Heart left ventricle (tissue), 16 donors: ENCODE data around the gene ARL15. TPM values are rescaled to one million over a fixed set of nuclear protein-coding genes. Genes with fewer than 3 reads are reported as not detected.

ENCODE experiments used
- ATAC-seq, 4 donors: fragments of 200-7000 bp; cut with Tn5 transposase; one replicate each; pipeline ENCODE4 v1.9.1; 2020 to 2022; ENCODE audit warnings: moderate library complexity in 4 of 4, mild to moderate bottlenecking in 3 of 4, moderate number of reproducible peaks in 1 of 4
- DNase-seq, 5 donors: peaks; one replicate each; pipeline ENCODE4 v3.0.0-alpha.2; 2020
- H3K27ac ChIP-seq, 12 donors: fragments of 200-600 bp; sonication (generic) in 4 of 12; one replicate each; pipeline versions ENCODE4 v1.5.0 to v1.8.0; 2016 to 2022; ENCODE audit warnings: mild to moderate bottlenecking in 2 of 12
- H3K27me3 ChIP-seq, 9 donors: fragments of 200-600 bp; sonication (generic) in 2 of 9; one replicate each; pipeline versions ENCODE4 v1.5.1 to v1.8.0; 2016 to 2022; ENCODE audit warnings: mild to moderate bottlenecking in 3 of 9
- H3K36me3 ChIP-seq, 9 donors: fragments of 200-600 bp; sonication (generic) in 2 of 9; one replicate each; pipeline versions ENCODE4 v1.5.0 to v1.8.0; 2018 to 2022; ENCODE audit warnings: mild to moderate bottlenecking in 2 of 9
- H3K4me1 ChIP-seq, 12 donors: fragments of 200-600 bp; sonication (generic) in 4 of 12; one replicate each; pipeline versions ENCODE4 v1.5.0 to v1.8.0; 2016 to 2022; ENCODE audit warnings: mild to moderate bottlenecking in 3 of 12
- H3K4me3 ChIP-seq, 12 donors: fragments of 200-600 bp; sonication (generic) in 4 of 12; one replicate each; pipeline versions ENCODE4 v1.5.0 to v1.8.0; 2017 to 2022; ENCODE audit warnings: mild to moderate bottlenecking in 9 of 12, moderate library complexity in 4 of 12
- H3K9me3 ChIP-seq, 12 donors: fragments of 200-600 bp; sonication (generic) in 4 of 12; one replicate each; pipeline versions ENCODE4 v1.5.0 to v1.8.0; 2016 to 2022; ENCODE audit warnings: mild to moderate bottlenecking in 1 of 12
- CTCF ChIP-seq, 12 donors: fragments of 200-600 bp; sonication (generic) in 4 of 12; IDR thresholded peaks; one replicate each; pipeline versions ENCODE4 v1.5.0 to v1.8.0; 2018 to 2022; ENCODE audit warnings: antibody characterized with exemption in 12 of 12, mild to moderate bottlenecking in 5 of 12
- POLR2A ChIP-seq, 2 donors: fragments of 450-650 bp; IDR thresholded peaks; one replicate each; pipeline ENCODE4 v1.6.1; 2017; ENCODE audit warnings: antibody characterized with exemption in 2 of 2, mild to moderate bottlenecking in 2 of 2, moderate library complexity in 2 of 2
- WGBS, 4 donors: extraction: QIAGEN DNeasy Blood & Tissue Kit in 2 of 4; methylation state at CpG; one replicate each; pipeline versions ENCODE4 v1.1.5 to v1.1.7; 2013 to 2018; 5-methylcytosine and 5-hydroxymethylcytosine counted together
- intact Hi-C, 10 donors: fragments of 100-400 bp; cut with DNase I; formaldehyde crosslinking; loops; one replicate each; pipeline versions ENCODE4 v1.11.1 to v1.14.2; 2022
- polyA plus RNA-seq, 2 donors: library from polyadenylated mRNA; stranded (reverse); fragments of 200-250 nt; gene quantifications; one replicate each; pipeline ENCODE4 v1.2.3, GENCODE V29; 2013
- total RNA-seq, 9 donors: library from RNA; depleted of rRNA in 2 of 9; stranded (reverse); fragments of >200 nt in 2 of 9; fragmentation: NEBNext Ultra II Directional in 3 of 9; extraction: Animal tissue kit (Norgen Biotek cat#: 25700) in 3 of 9; gene quantifications; one replicate each; pipeline versions ENCODE4 v1.1.0 to v1.2.4, GENCODE V29; 2016 to 2023
- donor health status: ischemic (EF 13 %, LVEDD 7.1; RV severe dilation, severe dysfunction).
- donor health status: healthy with polysubstance abuse.
- donor health status: DM: no; HTN: yes; CAD: no.
- donor health status: DM: no; HTN: no; CAD: no.
- donor health status: ischemic (EF 25% LVEDD 6.9; RV normal size, moderate dysfunction).
- donor health status: ischemic (EF 25% LVEDD 5.7; RV mildly dilated, moderate dysfunction).
- donor health status: healthy.
- donor health status: DM: yes; HTN: yes; CAD: no.
- donor health status: ischemic (EF 35%, LVEDD 5.7; RV mildly dilated, moderate dysfunction).
- donor health status: nonischemic (EF 11% LVEDD 7.7; RV severe dilation, severe dysfunction).
- donor health status: DM: yes; HTN: yes; CAD: no.
- donor health status: PGD.
- donor health status: ischemic (EF 29% LVEDD 5.4; RV normal size, mild dysfunction).
- donor health status: nonischemic (EF 23%, LVEDD 6.1; RV moderate dilation, normal function).

The ARL15 gene
- total and polyA plus RNA-seq, 11 donors: 7.1 to 35.0 (median 23.2) TPM

- DNase-seq (no peak), ATAC-seq (no peak)
- Histone ChIP-seq H3K4me3 (no peak overlapping the region), H3K4me1 (peaks cover 0 to 13% (median 0%) of the 10 kb centered on the region in 12 donors), H3K9me3 (no peaks in the 10 kb centered on the region), H3K36me3 (no peaks in the 10 kb centered on the region), H3K27ac (no peak overlapping the region), H3K27me3 (no peaks in the 10 kb centered on the region)
- 89 to 97% (median 91%) methylated on average over 2 of the region's 2 CpGs for WGBS, 4 donors
- intact Hi-C loops: no loop called here
- TF ChIP-seq POLR2A (IDR thresholded peaks at IDR 0.05) (no peak), CTCF (IDR thresholded peaks at IDR 0.05) (no peak)
These were observed 222.3 kb downstream of the ARL15 start for GRCh38 chr5:54088081-54088480.

- H3K4me3 ChIP-seq: no peak overlapping the region
- no peak overlapping the region for H3K27ac ChIP-seq
- TF ChIP-seq CTCF (IDR thresholded peaks at IDR 0.05): no peak
- TF ChIP-seq POLR2A (IDR thresholded peaks at IDR 0.05): no peak
- no peak for DNase-seq
- intact Hi-C loops: no loop called here
- ATAC-seq: no peak
- H3K4me1 ChIP-seq: peaks cover 0 to 8% (median 0%) of the 10 kb centered on the region in 12 donors
- WGBS, 4 donors: 77 to 91% (median 85%) methylated on average over 2 of the region's 2 CpGs
- no peaks in the 10 kb centered on the region for H3K27me3 ChIP-seq
- no peaks in the 10 kb centered on the region for H3K36me3 ChIP-seq
- H3K9me3 ChIP-seq: no peaks in the 10 kb centered on the region
These were observed 222.9 kb downstream of the ARL15 start for GRCh38 chr5:54087436-54087835.

- intact Hi-C loops: no loop called here
- ATAC-seq: no peak
- WGBS, 4 donors: 85 to 93% (median 90%) methylated on average over 2 of the region's 2 CpGs
These were observed 224.2 kb downstream of the ARL15 start for GRCh38 chr5:54086191-54086590.

GRCh38 chr5:54084696-54085095, 225.7 kb downstream of the ARL15 start:
- Histone ChIP-seq H3K9me3 (no peaks in the 10 kb centered on the region), H3K4me3 (no peak overlapping the region), H3K27ac (no peak overlapping the region), H3K36me3 (no peaks in the 10 kb centered on the region), H3K27me3 (no peaks in the 10 kb centered on the region), H3K4me1 (no peaks in the 10 kb centered on the region)
- intact Hi-C loops: no loop called here
- DNase-seq (no peak), ATAC-seq (no peak)
- WGBS, 4 donors: 82 to 97% (median 94%) methylated on average over 4 of the region's 4 CpGs
- no peak for TF ChIP-seq POLR2A (IDR thresholded peaks at IDR 0.05)
- TF ChIP-seq CTCF (IDR thresholded peaks at IDR 0.05): no peak

More at GRCh38 chr5:54086191-54086590, 224.2 kb downstream of the ARL15 start:
- Histone ChIP-seq H3K27ac (no peak overlapping the region), H3K27me3 (no peaks in the 10 kb centered on the region), H3K36me3 (no peaks in the 10 kb centered on the region), H3K9me3 (no peaks in the 10 kb centered on the region), H3K4me1 (peaks cover 0 to 3% (median 0%) of the 10 kb centered on the region in 12 donors), H3K4me3 (no peak overlapping the region)
- DNase-seq: no peak
- TF ChIP-seq POLR2A (IDR thresholded peaks at IDR 0.05): no peak
- TF ChIP-seq CTCF (IDR thresholded peaks at IDR 0.05): no peak
